NOMO-1 treated with DMSO at 0.1 percent for 48 hours (cell line): ENCODE measurements around the gene SEC63.
"Not testable (repeated sequence)": the region's sequence is repeated elsewhere in the genome, so short reads cannot be mapped to it uniquely, and the experiment has no call there.

Experiments
- DNase-seq: peaks from one replicate; lab custom pipeline; 2025; ENCODE audit not compliant: unreplicated experiment; lab: John Stamatoyannopoulos, UW

Gene SEC63

DNA sequence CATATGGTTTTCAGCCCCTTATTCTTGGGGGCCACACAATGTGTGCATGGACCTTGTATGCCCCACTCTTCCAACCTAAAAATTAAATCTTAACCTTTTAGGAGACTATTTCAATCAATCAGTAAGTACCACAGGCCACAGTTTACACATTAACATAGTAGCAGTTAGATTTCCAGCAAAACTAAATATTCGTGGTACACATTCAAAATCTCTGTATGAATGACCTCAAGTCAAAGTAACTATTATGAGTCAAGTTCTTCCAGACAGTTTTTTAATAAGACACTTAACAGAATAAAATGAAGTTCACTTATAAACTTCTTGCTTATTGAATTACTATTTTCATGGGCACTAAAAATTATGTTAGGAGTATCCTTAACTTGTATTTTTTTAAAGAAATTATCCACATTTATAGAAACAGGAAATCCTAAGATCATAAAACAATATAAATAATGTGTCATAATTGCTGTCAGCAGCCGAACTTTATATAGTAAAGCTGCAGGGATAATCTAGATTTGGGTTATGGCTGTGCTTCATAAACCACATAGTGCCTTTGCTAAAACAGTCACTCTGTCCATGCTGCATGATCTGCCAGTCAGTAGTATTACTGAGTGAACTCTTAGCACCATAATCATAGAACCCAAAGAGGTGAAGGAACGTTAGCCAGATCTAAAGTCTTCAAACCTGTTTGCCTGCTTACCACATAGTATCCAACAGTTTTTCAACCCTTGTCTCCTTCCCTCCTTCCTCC is 21.7 kb downstream of the SEC63 start:
- DNase-seq = no peak

DNA sequence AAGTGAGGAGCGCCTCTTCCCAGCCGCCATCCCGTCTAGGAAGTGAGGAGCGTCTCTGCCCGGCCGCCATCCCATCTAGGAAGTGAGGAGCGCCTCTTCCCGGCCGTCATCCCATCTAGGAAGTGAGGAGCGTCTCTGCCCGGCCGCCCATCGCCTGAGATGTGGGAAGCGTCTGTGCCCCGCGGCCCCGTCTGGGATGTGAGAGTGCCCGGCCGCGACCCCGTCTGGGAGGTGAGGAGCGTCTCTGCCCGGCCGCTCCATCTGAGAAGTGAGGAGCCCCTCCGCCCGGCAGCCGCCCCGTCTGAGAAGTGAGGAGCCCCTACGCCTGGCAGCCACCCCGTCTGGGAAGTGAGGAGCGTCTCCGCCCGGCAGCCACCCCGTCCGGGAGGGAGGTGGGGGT is 23.8 kb downstream of the SEC63 start:
- DNase-seq = not testable (repeated sequence)

DNA sequence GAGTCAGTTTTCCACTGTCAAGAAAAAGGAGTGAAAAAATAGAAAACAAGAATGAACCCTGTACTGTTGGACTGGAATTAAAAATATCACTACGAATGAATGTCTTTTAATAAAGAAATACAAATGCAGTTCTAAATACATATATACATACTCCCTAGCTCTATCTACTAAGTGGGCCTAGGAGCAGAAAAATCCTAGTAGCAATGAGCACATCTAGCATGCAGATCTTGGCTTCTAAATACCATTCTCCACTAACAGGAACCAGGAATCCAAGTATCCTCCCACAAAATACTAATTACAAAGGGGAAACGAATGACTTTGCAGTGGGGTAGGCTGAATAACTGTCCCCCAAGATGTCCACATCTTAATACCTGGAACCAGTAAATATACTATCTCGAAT is 25.4 kb downstream of the SEC63 start:
- DNase-seq = no peak

DNA sequence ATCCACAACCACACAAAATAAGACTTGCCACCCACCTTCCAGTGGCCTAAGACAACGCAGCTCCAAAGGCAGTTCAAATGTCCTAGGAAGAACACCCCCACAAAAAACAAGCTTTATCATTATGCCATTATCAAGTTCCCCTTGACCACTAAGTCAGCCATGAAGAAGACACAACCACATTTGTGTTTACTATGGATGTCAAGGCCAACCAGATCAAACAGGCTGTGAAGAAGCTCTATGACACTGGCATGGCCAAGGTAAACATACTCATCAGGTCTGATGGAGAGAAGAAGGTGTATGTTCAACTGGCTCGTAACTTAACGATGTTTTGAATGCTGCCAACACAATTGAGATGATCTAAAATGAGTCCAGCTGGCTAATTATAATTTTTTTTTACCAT is 26.1 kb downstream of the SEC63 start:
- no peak for DNase-seq

DNA sequence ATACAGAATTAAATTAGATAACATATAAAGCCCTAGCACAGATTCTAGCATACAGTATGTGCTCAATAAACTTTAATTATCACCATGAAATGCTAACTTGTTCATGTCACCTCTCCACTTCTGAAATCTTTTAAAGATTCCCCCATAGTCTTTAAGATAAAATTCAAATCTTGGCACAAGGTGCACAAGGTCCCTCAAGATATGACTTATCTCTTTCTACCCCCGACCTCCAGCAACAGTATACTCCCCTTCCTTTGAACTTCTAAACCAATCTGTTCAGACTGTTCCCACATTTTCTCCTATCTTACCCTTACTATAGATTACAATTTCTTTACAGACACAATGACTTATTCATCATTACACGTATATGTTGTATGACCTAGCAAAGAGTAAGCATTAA is 29.0 kb downstream of the SEC63 start:
- DNase-seq = no peak

DNA sequence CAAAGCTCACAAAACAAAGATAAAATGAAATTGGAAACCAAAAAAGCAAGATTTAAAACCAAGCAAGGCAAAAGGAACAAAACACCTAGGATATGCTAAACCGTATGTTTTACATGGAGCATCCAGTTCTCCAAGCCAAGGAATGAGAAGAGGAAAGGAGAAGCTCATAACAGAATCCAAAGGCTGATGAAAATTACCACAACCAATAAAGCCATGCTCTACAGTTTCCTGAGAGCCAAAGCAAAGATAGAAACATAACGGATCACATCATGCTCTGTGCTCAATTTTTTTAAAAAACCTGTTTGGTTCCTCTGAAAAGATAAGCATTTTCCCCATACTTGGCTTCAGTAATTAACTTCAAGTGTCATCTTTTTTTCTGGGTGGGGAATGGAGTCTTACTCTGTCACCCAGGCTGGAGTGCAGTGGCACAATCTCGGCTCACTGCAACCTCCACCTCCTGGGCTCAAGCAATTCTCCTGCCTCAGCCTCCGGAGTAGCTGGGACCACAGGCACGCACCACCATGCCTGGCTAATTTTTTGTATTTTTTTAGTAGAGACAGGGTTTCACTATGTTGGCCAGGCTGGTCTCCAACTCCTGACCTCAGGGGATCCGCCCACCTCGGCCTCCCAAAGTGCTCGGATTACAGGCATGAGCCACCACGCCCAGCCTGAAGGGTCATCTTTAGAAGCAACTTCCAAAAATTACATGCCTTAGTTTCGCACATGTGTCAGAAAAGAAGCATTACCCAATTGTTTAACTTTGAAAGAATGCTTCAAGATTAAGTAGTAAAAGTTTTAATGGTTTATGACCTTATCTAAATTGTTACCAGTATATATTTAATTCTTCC is 31.1 kb downstream of the SEC63 start:
- not testable (repeated sequence) for DNase-seq

DNA sequence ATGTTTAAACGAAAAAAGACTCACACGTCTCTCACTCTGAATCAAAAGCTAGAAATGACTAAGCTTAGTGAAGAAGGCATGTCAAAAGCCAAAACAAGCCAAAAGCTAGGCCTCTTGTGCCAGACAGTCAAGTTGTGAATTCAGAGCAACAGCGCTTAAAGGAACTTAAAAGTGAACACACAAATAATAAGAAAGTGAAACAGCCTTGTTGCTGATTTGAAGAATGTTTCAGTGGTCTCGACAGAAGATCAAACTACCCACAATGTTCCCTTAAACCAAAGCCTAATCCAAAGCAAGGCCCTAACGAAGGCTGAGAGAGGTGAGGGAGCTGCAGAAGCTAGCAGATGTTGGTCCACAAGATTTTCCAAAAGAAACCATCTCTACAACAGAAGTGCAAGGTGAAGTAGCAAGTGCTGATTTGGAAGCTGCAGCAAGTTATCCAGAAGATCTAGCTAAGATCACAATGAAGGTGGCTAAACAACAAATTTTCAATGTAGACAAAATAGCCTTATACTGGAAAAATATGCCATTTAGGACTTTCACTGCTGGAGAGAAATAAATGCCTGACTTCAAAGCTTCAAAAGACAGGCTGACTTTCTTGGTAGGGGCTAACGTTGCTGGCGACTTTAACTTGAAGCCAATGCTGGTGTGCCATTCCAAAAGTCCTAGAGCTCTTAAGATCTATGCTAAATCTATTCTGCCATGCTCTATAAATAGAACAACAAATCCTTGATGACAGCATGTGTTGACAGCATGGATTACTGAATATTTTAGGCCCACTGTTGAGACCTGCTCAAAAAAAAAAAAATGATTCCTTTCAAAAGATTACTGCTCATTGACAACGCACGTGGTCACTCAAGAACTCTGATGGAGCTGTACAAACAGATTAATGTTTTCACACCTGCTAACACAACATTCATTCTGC is 40.3 kb downstream of the SEC63 start:
- DNase-seq = no peak

DNA sequence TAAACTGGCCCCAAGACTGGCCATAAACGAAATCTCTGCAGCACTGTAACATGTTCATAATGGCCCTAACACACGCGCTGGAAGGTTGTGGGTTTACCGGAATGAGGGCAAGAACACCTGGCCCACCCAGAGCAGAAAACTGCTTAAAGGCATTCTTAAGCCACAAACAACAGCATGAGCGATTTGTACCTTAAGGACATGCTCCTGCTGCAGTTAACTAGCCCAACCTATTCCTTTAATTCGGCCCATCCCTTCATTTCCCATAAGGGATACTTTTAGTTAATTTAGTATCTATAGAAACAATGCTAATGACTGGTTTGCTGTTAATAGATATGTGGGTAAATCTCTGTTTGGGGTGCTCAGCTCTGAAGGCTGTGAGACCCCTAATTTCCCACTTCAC is 41.0 kb downstream of the SEC63 start:
- DNase-seq = not testable (repeated sequence)

DNA sequence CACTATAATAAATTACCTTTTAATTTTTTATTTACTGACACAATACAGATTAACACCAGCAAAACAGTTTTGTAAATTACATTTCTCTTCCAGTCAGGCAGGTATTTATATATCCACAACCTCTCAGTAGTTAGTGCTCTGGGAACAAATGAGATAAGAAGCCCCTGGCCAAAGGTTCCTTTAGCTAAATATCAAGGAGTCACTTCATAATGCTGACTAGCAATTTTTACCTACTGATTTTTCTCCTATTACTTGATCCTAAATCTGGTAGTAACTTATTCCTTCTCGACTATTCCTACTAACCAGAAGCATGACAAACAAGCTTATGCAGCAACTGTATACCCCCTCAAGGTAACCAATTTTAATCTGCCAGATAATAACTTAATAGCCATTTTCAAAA is 46.3 kb downstream of the SEC63 start:
- no peak for DNase-seq

DNA sequence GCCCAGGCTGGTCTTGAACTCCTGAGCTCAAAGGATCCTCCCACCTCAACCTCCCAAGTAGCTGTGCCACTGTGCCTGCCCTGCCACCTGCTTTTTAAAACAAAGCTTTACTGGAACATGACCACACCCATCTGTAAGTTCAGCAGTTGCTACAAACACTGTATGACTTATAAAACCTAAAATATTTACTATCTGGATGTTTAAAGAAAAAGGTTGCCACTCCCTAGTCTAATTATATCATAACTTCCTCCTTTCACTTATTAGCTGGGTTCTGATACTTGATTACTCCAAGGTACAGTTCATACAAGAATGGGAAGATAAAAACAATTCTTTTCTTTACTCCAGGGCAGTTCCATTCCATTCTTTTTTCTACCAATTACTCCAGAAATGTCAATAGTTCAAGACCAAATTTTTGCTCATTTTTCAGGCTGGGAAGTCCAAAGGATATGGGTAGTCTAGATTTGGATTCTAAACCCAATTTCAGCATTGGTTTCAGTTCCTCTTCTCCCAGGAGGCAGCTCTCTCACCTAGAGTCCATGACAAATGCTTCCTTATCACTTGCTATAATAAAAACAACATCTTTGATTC is 63.1 kb downstream of the SEC63 start:
- DNase-seq = peak; percentile 94

DNA sequence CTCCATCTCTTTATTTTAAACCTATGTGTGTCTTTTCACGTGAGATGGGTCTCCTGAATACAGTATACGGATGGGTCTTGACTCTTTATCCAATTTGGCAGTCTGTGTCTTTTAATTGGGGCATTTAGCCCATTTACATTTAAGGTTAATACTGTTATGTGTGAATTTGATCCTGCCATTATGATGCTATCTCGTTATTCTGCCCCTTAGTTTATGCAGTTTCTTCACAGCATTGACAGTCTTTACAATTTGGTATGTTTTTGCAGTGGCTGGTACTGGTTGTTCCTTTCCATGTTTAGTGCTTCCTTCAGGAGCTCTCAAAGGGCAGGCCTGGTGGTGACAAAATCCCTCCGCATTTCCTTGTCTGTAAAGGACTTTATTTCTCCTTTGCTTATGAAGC is 67.6 kb downstream of the SEC63 start:
- not testable (repeated sequence) for DNase-seq

DNA sequence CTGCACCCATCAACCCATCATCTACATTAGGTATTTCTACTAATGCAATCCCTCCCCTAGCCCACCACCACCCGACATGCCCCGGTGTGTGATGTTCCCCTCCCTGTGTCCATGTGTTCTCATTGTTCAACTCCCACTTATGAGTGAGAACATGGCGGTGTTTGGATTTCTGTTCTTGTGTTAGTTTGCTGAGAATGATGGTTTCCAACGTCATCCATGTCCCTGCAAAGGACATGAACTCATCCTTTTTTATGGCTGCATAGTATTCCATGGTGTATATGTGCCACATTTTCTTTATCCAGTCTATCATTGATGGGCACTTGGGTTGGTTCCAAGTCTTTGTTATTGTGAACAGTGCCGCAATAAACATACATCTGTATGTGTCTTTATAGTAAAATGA is 72.1 kb downstream of the SEC63 start:
- DNase-seq = not testable (repeated sequence)

DNA sequence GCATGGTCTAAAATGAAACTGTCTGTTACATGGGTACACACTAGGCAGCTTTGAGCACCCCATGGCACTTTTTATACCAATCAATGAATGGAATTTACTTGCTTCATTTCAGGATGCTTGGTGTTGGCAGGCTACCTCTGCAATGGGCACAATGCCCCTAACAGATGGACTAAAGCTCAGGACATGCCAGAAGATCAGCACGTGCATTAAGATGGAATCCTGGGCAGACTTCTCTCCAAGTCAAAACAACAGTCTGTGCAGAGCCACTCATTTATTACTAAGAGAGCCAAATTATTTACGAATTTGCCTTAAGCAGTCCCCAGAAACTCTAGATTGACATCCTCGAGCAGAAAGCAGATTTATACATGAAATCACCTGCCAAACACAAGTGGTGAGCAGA is 78.1 kb downstream of the SEC63 start:
- DNase-seq = no peak

DNA sequence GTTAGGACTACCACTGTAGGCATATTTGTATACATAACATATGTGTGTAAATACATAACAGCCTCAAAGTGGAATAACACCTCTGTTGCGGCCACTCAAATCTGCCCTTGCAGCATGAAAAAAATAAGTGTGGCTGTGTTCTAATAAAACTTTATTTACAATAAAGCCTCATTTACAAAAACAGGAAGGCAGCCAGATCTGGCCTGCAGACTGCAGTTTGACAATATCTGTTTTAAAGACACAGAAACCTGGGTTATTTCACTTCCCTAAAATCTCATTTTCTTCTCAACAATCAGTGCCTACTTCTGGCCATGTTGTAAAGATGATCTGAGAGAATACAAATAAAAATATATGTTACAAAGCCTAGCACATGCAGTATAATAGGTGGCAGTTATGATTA is 80.0 kb downstream of the SEC63 start:
- DNase-seq = peak; percentile 40

DNA sequence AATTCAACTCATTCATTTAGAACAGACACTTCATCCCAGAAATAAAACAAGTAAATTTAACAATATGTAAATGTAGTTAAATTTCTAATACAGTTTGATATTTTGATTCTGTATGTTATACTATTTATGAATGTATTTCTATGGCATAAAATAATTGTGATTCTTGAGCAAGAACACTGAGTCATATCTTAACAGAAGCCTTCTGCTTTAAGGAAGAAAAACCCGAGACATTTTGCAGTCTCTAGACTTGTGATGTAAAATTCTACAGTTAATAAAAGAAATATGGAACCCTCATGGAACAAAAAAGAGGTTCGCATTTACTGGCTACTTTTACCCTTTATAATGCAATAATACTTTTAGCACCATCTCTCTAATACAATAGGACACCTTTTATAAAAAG is 86.0 kb downstream of the SEC63 start:
- peak; percentile 25 for DNase-seq

DNA sequence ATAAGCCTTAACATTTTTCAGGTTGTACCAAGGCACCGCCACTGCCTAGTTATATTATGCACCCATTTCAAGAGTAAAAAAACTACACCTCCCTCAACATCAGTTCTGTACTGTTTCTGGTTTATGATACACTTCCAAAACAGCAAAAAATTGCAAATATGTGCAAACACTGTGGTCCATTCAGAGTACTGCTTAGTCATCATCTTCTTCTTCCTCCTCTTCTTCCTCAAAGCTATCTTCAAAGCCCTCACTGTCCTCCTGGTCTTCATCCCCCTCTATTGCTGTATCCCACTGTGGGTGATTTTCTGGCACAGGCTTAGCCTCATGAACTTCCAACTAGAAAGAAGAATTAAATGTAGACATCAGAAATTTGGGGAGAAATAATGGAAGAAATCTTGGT is 86.5 kb downstream of the SEC63 start:
- not testable (repeated sequence) for DNase-seq

DNA sequence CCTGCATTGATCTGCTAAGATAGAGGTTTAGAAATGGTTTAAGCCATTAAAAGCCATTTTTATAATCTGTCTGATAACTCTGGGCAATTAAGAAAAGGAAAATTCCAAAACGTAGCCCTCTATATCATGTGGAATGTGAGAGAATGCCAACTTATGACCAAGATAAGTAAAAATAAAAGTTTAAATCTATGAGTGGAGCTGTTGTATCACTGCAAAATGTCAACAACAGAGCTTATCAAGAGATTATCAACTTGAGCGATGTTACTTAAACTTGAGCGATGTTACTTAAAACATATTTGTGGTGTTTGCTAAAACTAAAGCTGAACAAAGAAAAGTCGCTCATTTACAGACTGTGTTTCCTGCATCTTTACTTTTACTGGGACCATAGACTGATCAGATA is 87.0 kb downstream of the SEC63 start:
- no peak for DNase-seq

DNA sequence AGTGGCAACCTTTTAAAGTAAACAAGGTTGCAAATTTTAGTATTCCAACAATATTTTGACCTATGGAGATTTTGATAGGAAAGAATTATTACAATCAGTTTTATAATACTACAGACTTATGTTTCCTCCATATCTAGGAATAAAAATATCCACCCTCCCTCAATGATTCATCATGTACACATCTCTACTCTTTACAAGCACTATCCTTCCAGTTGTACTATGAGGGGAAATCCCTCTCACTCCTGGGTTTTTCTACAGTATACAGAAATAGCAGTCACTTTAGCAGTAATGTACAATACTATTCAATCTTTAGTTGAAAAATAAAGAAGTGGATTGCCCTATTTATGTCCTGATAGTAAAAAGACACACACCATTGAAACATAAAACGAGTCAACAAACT is 87.6 kb downstream of the SEC63 start:
- no peak for DNase-seq

DNA sequence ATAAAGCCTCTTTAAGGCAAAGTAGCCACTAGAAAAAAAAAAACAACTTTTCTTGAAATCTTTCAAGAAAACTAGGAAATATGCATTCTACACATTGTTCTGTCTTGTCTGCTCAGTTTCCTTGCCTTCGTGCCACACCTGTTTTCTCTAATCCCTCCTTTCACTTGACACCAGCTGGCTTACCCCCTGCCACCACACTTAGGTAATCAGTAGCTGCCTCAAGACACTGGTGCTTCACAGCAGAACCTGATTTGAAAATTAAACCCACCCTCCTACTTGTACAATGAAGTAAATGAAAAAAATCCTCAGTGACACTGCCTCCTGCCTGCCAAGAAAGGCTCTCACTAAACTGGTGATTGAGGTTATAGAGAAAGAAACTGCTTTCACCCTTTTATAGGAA is 88.1 kb downstream of the SEC63 start:
- no peak for DNase-seq

DNA sequence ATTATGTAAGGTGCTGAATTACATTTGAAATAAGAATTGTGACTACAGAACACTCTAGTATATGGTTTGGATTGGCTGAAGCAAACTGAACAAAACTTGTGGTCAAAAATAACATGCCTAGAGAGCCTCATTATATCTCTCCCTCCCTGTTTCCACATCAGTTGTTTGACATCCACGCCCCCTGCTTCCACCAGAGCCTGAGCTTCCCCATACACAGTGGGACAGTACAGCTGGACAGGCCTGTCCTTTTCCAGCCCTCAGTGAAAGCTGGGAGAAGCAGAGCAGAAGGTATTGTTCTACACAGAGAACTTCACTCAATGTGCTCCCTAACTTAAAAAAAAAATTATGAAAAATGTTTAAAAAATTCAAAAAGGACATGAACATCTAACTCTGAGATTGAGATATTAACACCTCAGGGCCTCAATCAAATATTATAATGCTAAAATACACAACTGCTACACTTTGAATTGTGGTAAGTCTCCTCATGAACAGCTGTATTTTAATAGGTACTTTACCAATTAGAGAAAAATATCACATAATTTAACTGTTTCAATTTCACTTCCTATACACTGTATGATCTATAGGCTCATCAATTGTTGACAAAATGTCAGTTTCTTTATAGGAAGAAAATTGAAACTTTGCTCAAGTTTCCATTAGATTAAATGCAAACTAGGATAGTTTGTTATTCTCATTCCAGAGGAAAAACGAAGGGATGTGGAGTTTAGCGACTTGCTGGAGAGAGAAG is 89.0 kb downstream of the SEC63 start:
- no peak for DNase-seq
